A673 (cell line): ENCODE measurements around the gene ROR1.

Experiments
- CTCF ChIP-seq: fragments of 300-800, 200-600 bp; sonication (generic); conservative IDR thresholded peaks from 2 replicates; pipeline ENCODE4 v1.5.1; 2017; ENCODE audit warnings: low read depth, mild to moderate bottlenecking, antibody characterized with exemption, low read length, moderate library complexity, mixed read lengths
- EZH2 ChIP-seq: fragments of 200-600 bp; sonication (generic); IDR thresholded peaks from 2 replicates; pipeline ENCODE4 v1.6.1; 2017; ENCODE audit warnings: borderline replicate concordance, low read depth, mild to moderate bottlenecking, mixed read lengths, antibody characterized with exemption, low read length; ENCODE audit not compliant: poor library complexity, severe bottlenecking

- TF ChIP-seq CTCF (no peak), EZH2 (no peak)
Observed at GRCh38 chr1:63743781-63744180, 30.0 kb upstream of the ROR1 start.
